Osteocyte (in vitro differentiated cells): Measurements from ENCODE around the gene BNC2. TPM values are rescaled to one million over a fixed set of nuclear protein-coding genes. Genes with fewer than 3 reads are reported as not detected.

Experiments used
- DNase-seq: peaks from one replicate; pipeline ENCODE4 v3.0.0; 2021; ENCODE audit warnings: mixed read lengths; ENCODE audit not compliant: unreplicated experiment; ENCODE audit errors: extremely low spot score
- H3K27ac Mint-ChIP-seq: one replicate; pipeline ENCODE4 v1.8.0; 2021; ENCODE audit warnings: mild to moderate bottlenecking, mixed read lengths; ENCODE audit not compliant: unreplicated experiment
- H3K27me3 Mint-ChIP-seq: one replicate; pipeline ENCODE4 v1.8.0; 2021; ENCODE audit warnings: mixed read lengths; ENCODE audit not compliant: unreplicated experiment
- H3K36me3 Mint-ChIP-seq: one replicate; pipeline ENCODE4 v1.8.0; 2021; ENCODE audit warnings: mixed read lengths; ENCODE audit not compliant: unreplicated experiment
- H3K4me1 Mint-ChIP-seq: one replicate; pipeline ENCODE4 v1.8.0; 2021; ENCODE audit warnings: mixed read lengths; ENCODE audit not compliant: unreplicated experiment
- H3K4me3 Mint-ChIP-seq: one replicate; pipeline ENCODE4 v1.8.0; 2021; ENCODE audit warnings: mild to moderate bottlenecking, moderate library complexity, mixed read lengths; ENCODE audit not compliant: unreplicated experiment
- H3K9me3 Mint-ChIP-seq: one replicate; pipeline ENCODE4 v1.8.0; 2021; ENCODE audit warnings: mixed read lengths; ENCODE audit not compliant: unreplicated experiment
- total RNA-seq: library from RNA; stranded (reverse); gene quantifications from 2 replicates; pipeline ENCODE4 v1.2.1, GENCODE V29; 2021
- TF ChIP-seq, protein P1 (sequence below): fragments of 200-600 bp; sonication (generic); IDR thresholded peaks from 2 replicates; pipeline ENCODE4 v1.5.0; 2021; ENCODE audit warnings: antibody characterized with exemption, mild to moderate bottlenecking, moderate library complexity

Gene BNC2
- total RNA-seq, 1 donor from 2014 or later, result 66.5 TPM

DNA sequence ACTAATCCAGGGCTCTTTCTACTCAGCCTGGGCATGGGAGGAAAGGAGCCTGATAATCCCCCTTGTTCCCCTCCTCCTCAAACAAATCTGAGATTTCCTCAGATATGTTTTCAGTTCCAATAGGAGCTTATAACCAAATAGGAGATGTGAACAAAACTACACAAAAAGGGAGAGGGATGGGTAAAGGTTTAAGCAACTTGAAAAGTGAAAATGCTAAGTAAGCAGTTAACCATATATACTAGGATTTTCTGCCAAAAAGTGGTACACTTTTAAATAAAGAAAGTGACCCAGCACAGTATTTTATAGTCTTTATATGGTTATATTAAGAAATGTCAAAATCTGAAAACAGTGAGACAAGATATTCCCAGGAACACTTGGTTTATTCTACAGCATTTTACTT is 275.7 kb downstream of the BNC2 start:
- DNase-seq, result no peak
- H3K27me3 Mint-ChIP-seq, result no peaks in the 10 kb centered on the region
- no peaks in the 10 kb centered on the region for H3K9me3 Mint-ChIP-seq
- no peak overlapping the region for H3K27ac Mint-ChIP-seq
- H3K36me3 Mint-ChIP-seq, result peaks cover 8% of the 10 kb centered on the region
- TF ChIP-seq, protein P1, sequence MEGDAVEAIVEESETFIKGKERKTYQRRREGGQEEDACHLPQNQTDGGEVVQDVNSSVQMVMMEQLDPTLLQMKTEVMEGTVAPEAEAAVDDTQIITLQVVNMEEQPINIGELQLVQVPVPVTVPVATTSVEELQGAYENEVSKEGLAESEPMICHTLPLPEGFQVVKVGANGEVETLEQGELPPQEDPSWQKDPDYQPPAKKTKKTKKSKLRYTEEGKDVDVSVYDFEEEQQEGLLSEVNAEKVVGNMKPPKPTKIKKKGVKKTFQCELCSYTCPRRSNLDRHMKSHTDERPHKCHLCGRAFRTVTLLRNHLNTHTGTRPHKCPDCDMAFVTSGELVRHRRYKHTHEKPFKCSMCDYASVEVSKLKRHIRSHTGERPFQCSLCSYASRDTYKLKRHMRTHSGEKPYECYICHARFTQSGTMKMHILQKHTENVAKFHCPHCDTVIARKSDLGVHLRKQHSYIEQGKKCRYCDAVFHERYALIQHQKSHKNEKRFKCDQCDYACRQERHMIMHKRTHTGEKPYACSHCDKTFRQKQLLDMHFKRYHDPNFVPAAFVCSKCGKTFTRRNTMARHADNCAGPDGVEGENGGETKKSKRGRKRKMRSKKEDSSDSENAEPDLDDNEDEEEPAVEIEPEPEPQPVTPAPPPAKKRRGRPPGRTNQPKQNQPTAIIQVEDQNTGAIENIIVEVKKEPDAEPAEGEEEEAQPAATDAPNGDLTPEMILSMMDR, result no peak
- H3K4me1 Mint-ChIP-seq, result peaks cover 36% of the 10 kb centered on the region
- H3K4me3 Mint-ChIP-seq, result no peak overlapping the region

DNA sequence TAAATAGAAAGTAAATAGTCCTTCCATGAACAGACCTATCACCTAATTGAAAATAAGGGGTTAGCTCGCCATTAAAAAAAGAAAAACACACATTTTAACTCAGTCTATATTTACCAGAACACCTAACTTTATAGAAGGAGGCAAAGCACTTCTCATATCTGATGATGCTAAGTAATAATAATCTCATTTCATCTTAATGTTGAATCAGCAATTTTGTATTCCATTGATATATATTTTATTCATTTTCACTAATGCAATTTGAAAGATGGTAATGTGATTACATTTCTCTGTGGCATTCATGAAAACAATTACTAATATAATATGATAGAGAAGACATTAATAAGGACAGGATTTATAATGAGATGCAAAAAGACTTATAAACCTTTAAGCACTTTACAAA is 276.7 kb downstream of the BNC2 start:
- Mint-ChIP-seq H3K4me3 (no peak overlapping the region), H3K36me3 (peaks cover 4% of the 10 kb centered on the region), H3K27ac (no peak overlapping the region), H3K4me1 (peaks cover 34% of the 10 kb centered on the region), H3K9me3 (no peaks in the 10 kb centered on the region), H3K27me3 (no peaks in the 10 kb centered on the region)
- TF ChIP-seq, protein P1, result no peak
- no peak for DNase-seq

DNA sequence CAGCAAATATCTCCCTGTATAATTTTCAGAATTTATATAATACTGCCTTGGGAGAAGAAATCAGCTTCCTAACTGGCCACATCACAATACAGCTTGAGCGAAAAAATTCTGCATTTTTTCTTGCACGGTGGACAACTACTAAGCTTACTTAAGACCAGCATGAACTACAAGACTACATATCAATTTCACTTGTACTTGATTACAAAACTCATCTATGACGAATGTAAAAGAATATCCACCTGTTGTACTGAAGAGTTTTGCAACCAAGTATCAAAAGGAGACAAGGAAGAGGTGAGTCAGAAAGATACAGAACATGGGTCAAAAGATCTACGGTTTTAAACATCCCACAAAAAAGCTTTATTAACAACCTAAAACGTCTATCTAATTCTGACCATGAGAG is 279.4 kb downstream of the BNC2 start:
- H3K27ac Mint-ChIP-seq, result no peak overlapping the region
- H3K4me1 Mint-ChIP-seq, result peaks cover 12% of the 10 kb centered on the region
- H3K9me3 Mint-ChIP-seq, result no peaks in the 10 kb centered on the region
- DNase-seq, result no peak
- H3K27me3 Mint-ChIP-seq, result no peaks in the 10 kb centered on the region
- TF ChIP-seq, protein P1, result no peak
- no peak overlapping the region for H3K4me3 Mint-ChIP-seq
- H3K36me3 Mint-ChIP-seq, result peaks cover 4% of the 10 kb centered on the region

DNA sequence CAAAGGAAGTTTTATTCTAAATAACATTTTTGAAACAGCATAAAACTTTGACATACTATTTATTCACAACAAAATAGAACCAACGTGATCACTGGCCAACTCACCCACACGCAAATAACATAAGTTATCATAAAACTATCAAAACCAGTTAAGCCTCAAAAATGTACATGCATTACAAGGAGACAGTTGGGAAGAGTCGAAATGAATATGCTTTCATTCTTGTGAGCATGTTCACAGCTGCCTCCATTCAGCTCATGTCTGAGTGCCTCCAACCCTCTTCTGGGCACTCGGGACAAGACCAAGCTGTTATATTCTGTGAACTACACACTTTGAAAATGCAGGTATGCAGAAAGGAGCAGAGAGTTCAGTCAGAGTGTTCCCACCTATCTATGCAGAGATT is 284.9 kb downstream of the BNC2 start:
- H3K4me3 Mint-ChIP-seq, result no peak overlapping the region
- no peak for DNase-seq
- H3K27me3 Mint-ChIP-seq, result no peaks in the 10 kb centered on the region
- peaks cover 10% of the 10 kb centered on the region for H3K36me3 Mint-ChIP-seq
- no peaks in the 10 kb centered on the region for H3K9me3 Mint-ChIP-seq
- TF ChIP-seq, protein P1, result no peak
- peaks cover 19% of the 10 kb centered on the region for H3K4me1 Mint-ChIP-seq
- H3K27ac Mint-ChIP-seq, result no peak overlapping the region

DNA sequence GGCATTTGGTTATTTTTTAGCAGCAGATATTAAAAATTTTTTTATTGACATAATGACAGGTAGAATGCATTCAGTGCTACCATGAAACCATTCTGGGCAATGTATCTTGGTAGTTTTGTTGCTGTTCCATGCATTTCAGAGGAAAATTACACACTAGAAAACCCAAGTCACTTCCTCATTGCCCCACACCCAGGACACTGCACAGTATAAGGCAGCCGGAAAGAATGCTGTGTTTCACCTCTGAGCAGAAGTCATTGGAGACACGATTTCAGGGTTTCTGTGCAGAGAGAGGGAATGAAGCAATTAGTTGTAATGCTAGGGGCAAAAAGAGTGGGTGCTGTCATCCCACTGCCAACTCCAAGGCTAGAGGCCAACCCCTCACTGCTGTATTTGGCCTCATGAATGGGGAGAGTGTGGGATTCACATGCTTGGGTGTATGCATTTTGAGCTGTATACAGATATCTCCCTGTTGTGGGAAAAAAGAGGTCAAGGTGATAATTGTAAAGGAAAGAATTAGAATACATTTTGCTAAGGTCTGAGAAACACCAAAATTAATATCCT is 290.5 kb downstream of the BNC2 start:
- H3K27me3 Mint-ChIP-seq, result no peaks in the 10 kb centered on the region

More for the DNA sequence above, 290.5 kb downstream of the BNC2 start:
- no peak overlapping the region for H3K4me3 Mint-ChIP-seq
- TF ChIP-seq, protein P1, result no peak
- peaks cover 48% of the 10 kb centered on the region for H3K4me1 Mint-ChIP-seq
- H3K9me3 Mint-ChIP-seq, result no peaks in the 10 kb centered on the region
- no peak overlapping the region for H3K27ac Mint-ChIP-seq
- no peak for DNase-seq
- H3K36me3 Mint-ChIP-seq, result peaks cover 10% of the 10 kb centered on the region
